Astrocyte (in vitro differentiated cells and primary cell): ENCODE results near the gene TUBA8. TPM values are rescaled to one million over a fixed set of nuclear protein-coding genes. Genes with fewer than 3 reads are reported as not detected.

Experiments
- DNase-seq: peaks from one replicate; pipeline ENCODE4 v3.0.0-alpha.2; 2010; ENCODE audit warnings: low read depth
- FAIRE-seq: peaks from 2 replicates; lab custom pipeline; 2011; peaks lifted over from hg19 to GRCh38; lab: Jason Lieb, UNC
- H2AFZ ChIP-seq: 2 replicates; pipeline ENCODE4 v1.6.0; 2012; ENCODE audit warnings: low read depth, low read length, inconsistent platforms
- H3K27ac ChIP-seq: 2 replicates; pipeline ENCODE4 v1.5.1; 2011; ENCODE audit warnings: low read depth, low read length, inconsistent platforms
- H3K27me3 ChIP-seq: 2 replicates; pipeline ENCODE4 v1.6.0; 2011; ENCODE audit warnings: low read length, inconsistent platforms; ENCODE audit not compliant: insufficient read depth
- H3K36me3 ChIP-seq: 2 replicates; pipeline ENCODE4 v1.5.1; 2011; ENCODE audit warnings: low read length, inconsistent platforms; ENCODE audit not compliant: insufficient read depth
- H3K4me1 ChIP-seq: 2 replicates; pipeline ENCODE4 v1.5.1; 2011; ENCODE audit warnings: low read length, inconsistent platforms; ENCODE audit not compliant: insufficient read depth
- H3K4me2 ChIP-seq: 2 replicates; pipeline ENCODE4 v1.6.0; 2012; ENCODE audit warnings: low read length, inconsistent platforms
- H3K4me3 ChIP-seq: 2 replicates; pipeline ENCODE4 v1.5.1; 2011; ENCODE audit warnings: low read depth, mild to moderate bottlenecking, low read length, inconsistent platforms; ENCODE audit not compliant: insufficient read depth
- H3K79me2 ChIP-seq: 2 replicates; pipeline ENCODE4 v1.6.0; 2012; ENCODE audit warnings: mild to moderate bottlenecking, low read length, inconsistent platforms; ENCODE audit not compliant: insufficient read depth
- H3K9ac ChIP-seq: 2 replicates; pipeline ENCODE4 v1.6.0; 2012; ENCODE audit warnings: mild to moderate bottlenecking, low read length, inconsistent platforms
- H3K9me3 ChIP-seq: 2 replicates; pipeline ENCODE4 v1.5.1; 2012; ENCODE audit warnings: low read depth, mild to moderate bottlenecking, low read length, inconsistent platforms; ENCODE audit not compliant: insufficient read depth
- H4K20me1 ChIP-seq: 2 replicates; pipeline ENCODE4 v1.6.0; 2012; ENCODE audit warnings: low read length, inconsistent platforms; ENCODE audit not compliant: insufficient read depth
- H3K27ac Mint-ChIP-seq: one replicate; pipeline ENCODE4 v1.8.0; 2021; ENCODE audit warnings: mild to moderate bottlenecking, mixed read lengths; ENCODE audit not compliant: unreplicated experiment
- H3K27me3 Mint-ChIP-seq: one replicate; pipeline ENCODE4 v1.8.0; 2021; ENCODE audit warnings: low read depth, mixed read lengths; ENCODE audit not compliant: unreplicated experiment
- H3K36me3 Mint-ChIP-seq: one replicate; pipeline ENCODE4 v1.8.0; 2021; ENCODE audit warnings: low read depth, mixed read lengths; ENCODE audit not compliant: unreplicated experiment
- H3K4me1 Mint-ChIP-seq: one replicate; pipeline ENCODE4 v1.8.0; 2021; ENCODE audit warnings: low read depth, mixed read lengths; ENCODE audit not compliant: unreplicated experiment
- H3K4me3 Mint-ChIP-seq: one replicate; pipeline ENCODE4 v1.8.0; 2021; ENCODE audit warnings: mild to moderate bottlenecking, moderate library complexity, mixed read lengths; ENCODE audit not compliant: unreplicated experiment
- H3K9me3 Mint-ChIP-seq: one replicate; pipeline ENCODE4 v1.8.0; 2021; ENCODE audit warnings: mild to moderate bottlenecking, mixed read lengths; ENCODE audit not compliant: unreplicated experiment
- CTCF ChIP-seq: IDR thresholded peaks from 2 replicates; pipeline ENCODE4 v1.5.1; 2011; ENCODE audit warnings: low read depth, mild to moderate bottlenecking, inconsistent platforms, low read length, moderate library complexity; ENCODE audit not compliant: insufficient read depth
- EZH2 ChIP-seq: IDR thresholded peaks from 2 replicates; pipeline ENCODE4 v1.6.1; 2012; ENCODE audit warnings: mild to moderate bottlenecking, low read length, inconsistent platforms; ENCODE audit not compliant: insufficient read depth
- total RNA-seq: library from RNA; stranded (reverse); gene quantifications from 2 replicates; pipeline ENCODE4 v1.2.1, GENCODE V29; 2021

The TUBA8 gene
- total RNA-seq, 1 donor from 2014 or later = 0.79 TPM

GRCh38 chr22:18100781-18101180 lies 9.8 kb upstream of the TUBA8 start:
- H3K4me1 Mint-ChIP-seq = peaks cover 3% of the 10 kb centered on the region
- Histone ChIP-seq H3K27me3 (no peaks in the 10 kb centered on the region), H2AFZ (no peak overlapping the region), H3K79me2 (no peaks in the 10 kb centered on the region), H3K4me1 (peaks cover 3% of the 10 kb centered on the region), H3K36me3 (no peaks in the 10 kb centered on the region), H3K4me2 (no peak overlapping the region), H3K4me3 (no peak overlapping the region), H3K27ac (no peak overlapping the region), H3K9me3 (no peaks in the 10 kb centered on the region), H3K9ac (no peak overlapping the region), H4K20me1 (no peaks in the 10 kb centered on the region)
- H3K36me3 Mint-ChIP-seq = peaks cover 26% of the 10 kb centered on the region
- no peak overlapping the region for H3K4me3 Mint-ChIP-seq
- no peaks in the 10 kb centered on the region for H3K27me3 Mint-ChIP-seq
- TF ChIP-seq CTCF (no peak), EZH2 (no peak)
- FAIRE-seq (no peak), DNase-seq (no peak)
- H3K9me3 Mint-ChIP-seq = peaks cover 15% of the 10 kb centered on the region
- no peak overlapping the region for H3K27ac Mint-ChIP-seq

GRCh38 chr22:18101536-18101935 lies 9.1 kb upstream of the TUBA8 start:
- peaks cover 15% of the 10 kb centered on the region for H3K9me3 Mint-ChIP-seq

More at GRCh38 chr22:18101536-18101935, 9.1 kb upstream of the TUBA8 start:
- Histone ChIP-seq H3K79me2 (no peaks in the 10 kb centered on the region), H2AFZ (no peak overlapping the region), H3K9me3 (no peaks in the 10 kb centered on the region), H3K4me1 (peaks cover 3% of the 10 kb centered on the region), H3K27me3 (no peaks in the 10 kb centered on the region), H4K20me1 (no peaks in the 10 kb centered on the region), H3K36me3 (no peaks in the 10 kb centered on the region), H3K4me2 (no peak overlapping the region), H3K27ac (no peak overlapping the region), H3K4me3 (no peak overlapping the region), H3K9ac (no peak overlapping the region)
- FAIRE-seq (no peak), DNase-seq (no peak)
- peaks cover 3% of the 10 kb centered on the region for H3K4me1 Mint-ChIP-seq
- TF ChIP-seq EZH2 = no peak
- no peak for TF ChIP-seq CTCF
- peaks cover 24% of the 10 kb centered on the region for H3K36me3 Mint-ChIP-seq
- no peak overlapping the region for H3K4me3 Mint-ChIP-seq
- H3K27ac Mint-ChIP-seq = no peak overlapping the region
- no peaks in the 10 kb centered on the region for H3K27me3 Mint-ChIP-seq
